H1 (cell line): ENCODE results near the gene TEX38. TPM values are rescaled to one million over a fixed set of nuclear protein-coding genes. Genes with fewer than 3 reads are reported as not detected.

ENCODE experiments used
- ASH2L ChIP-seq: fragments of 200-600, 300-600 bp; sonication (generic); IDR thresholded peaks from one replicate; pipeline ENCODE4 v1.7.1; 2017; ENCODE audit warnings: low read length
- CBX8 ChIP-seq: fragments of 300-800, 300-1000 bp; sonication (generic); IDR thresholded peaks from 2 replicates; pipeline ENCODE4 v1.7.1; 2016; ENCODE audit warnings: low read depth, low read length, borderline replicate concordance
- CREB1 ChIP-seq: IDR thresholded peaks from 2 replicates; pipeline ENCODE4 v1.6.1; 2012; ENCODE audit warnings: inconsistent platforms
- EGR1 ChIP-seq: IDR thresholded peaks from 2 replicates; pipeline ENCODE4 v1.6.1; 2011; ENCODE audit warnings: low read depth, low read length, borderline replicate concordance
- POLR2AphosphoS5 ChIP-seq: IDR thresholded peaks from 2 replicates; pipeline ENCODE4 v1.6.1; 2011; ENCODE audit warnings: low read depth, low read length
- RXRA ChIP-seq: IDR thresholded peaks from 2 replicates; pipeline ENCODE4 v1.6.1; 2011; ENCODE audit warnings: low read depth, mild to moderate bottlenecking, low read length, moderate library complexity; ENCODE audit not compliant: insufficient read depth
- polyA plus RNA-seq, 7 experiments: library from polyadenylated mRNA; depleted of rRNA in 3 of 7; stranded (reverse) in 5 of 7; unstranded in 2 of 7; fragments of >200 nt in 5 of 7; fragments of 200-250 nt in 2 of 7; gene quantifications; 1 replicate in 5 of 7; 2 replicates in 1 of 7; 4 replicates in 1 of 7; pipeline versions ENCODE4 v1.2.1 to v1.2.3, GENCODE V29; 2011 to 2013; ENCODE audit warnings: missing spikeins in 2 of 7, mixed read lengths in 2 of 7
- total RNA-seq: library from RNA; stranded (reverse); fragmentation: NEBNext Ultra II Directional; extraction: Animal tissue kit (Norgen Biotek cat#: 25700); gene quantifications from 2 replicates; pipeline ENCODE4 v1.2.1, GENCODE V29; 2021
- TF ChIP-seq, protein P1 (sequence below), 3 experiments: IDR thresholded peaks; 1 replicate in 2 of 3; 2 replicates in 1 of 3; pipeline versions ENCODE4 v1.5.1 to v1.6.1; 2011; ENCODE audit warnings: low read length in 3 of 3, mild to moderate bottlenecking in 3 of 3, inconsistent platforms in 2 of 3, low read depth in 1 of 3, moderate library complexity in 1 of 3; ENCODE audit not compliant: insufficient read depth in 1 of 3; ENCODE audit errors: control extremely low read depth in 1 of 3

TEX38 gene
- total and polyA plus RNA-seq, 2 of the 8 experiments (the other 6 are each of a cell fraction or from before 2014, with no cell fraction given), result 0.33 TPM; not detected in 1

- no peak for TF ChIP-seq ASH2L
- no peak for TF ChIP-seq RXRA
- no peak for TF ChIP-seq CBX8
- no peak for TF ChIP-seq EGR1
- no peak for TF ChIP-seq POLR2AphosphoS5
- no peak for TF ChIP-seq CREB1
- TF ChIP-seq, protein P1, sequence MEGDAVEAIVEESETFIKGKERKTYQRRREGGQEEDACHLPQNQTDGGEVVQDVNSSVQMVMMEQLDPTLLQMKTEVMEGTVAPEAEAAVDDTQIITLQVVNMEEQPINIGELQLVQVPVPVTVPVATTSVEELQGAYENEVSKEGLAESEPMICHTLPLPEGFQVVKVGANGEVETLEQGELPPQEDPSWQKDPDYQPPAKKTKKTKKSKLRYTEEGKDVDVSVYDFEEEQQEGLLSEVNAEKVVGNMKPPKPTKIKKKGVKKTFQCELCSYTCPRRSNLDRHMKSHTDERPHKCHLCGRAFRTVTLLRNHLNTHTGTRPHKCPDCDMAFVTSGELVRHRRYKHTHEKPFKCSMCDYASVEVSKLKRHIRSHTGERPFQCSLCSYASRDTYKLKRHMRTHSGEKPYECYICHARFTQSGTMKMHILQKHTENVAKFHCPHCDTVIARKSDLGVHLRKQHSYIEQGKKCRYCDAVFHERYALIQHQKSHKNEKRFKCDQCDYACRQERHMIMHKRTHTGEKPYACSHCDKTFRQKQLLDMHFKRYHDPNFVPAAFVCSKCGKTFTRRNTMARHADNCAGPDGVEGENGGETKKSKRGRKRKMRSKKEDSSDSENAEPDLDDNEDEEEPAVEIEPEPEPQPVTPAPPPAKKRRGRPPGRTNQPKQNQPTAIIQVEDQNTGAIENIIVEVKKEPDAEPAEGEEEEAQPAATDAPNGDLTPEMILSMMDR (IDR thresholded peaks at IDR 0.05; ENCODE audit: control extremely low read depth in 1 of 3, insufficient read depth in 1 of 3, low read depth in 1 of 3, low read length in 3 of 3), result no peak
Observed at GRCh38 chr1:46689897-46690296, 18.2 kb downstream of the TEX38 start (continued).
